Measurements from ENCODE around the gene ZNF322.

ZNF322 gene

GRCh38 chr6:26600759-26601158, 58.8 kb downstream of the ZNF322 start:
- DNase-seq (ENCODE audit: low spot score) = no peak
- H3K9me3 ChIP-seq (replicated peaks in 1 of 2; ENCODE audit: control insufficient read depth in 2 of 2, insufficient read depth in 1 of 2, low read depth in 1 of 2, low read length in 2 of 2) = no peaks in the 10 kb centered on the region
- no peak overlapping the region for H3K4ac ChIP-seq (ENCODE audit: low read length)
- H2AFZ ChIP-seq (ENCODE audit: low read length) = no peak overlapping the region
- H3K14ac ChIP-seq (ENCODE audit: low read length) = no peak overlapping the region
- no peak overlapping the region for H4K8ac ChIP-seq (ENCODE audit: low read depth, low read length)
- H4K91ac ChIP-seq (ENCODE audit: low read depth, low read length, poor library complexity) = no peak overlapping the region
- H3K23ac ChIP-seq (ENCODE audit: low read depth, low read length, poor library complexity) = no peak overlapping the region
- H3K27me3 ChIP-seq (ENCODE audit: control insufficient read depth in 3 of 3, insufficient read depth in 3 of 3, low read depth in 1 of 3, low read length in 3 of 3) = no peaks in the 10 kb centered on the region
- no peak overlapping the region for H2AK5ac ChIP-seq (ENCODE audit: low read depth, low read length)
- no peak overlapping the region for H2BK12ac ChIP-seq (ENCODE audit: low read length)
- no peak overlapping the region for H3K18ac ChIP-seq (ENCODE audit: low read length)
- H3K9ac ChIP-seq (ENCODE audit: low read depth, low read length, poor library complexity) = no peak overlapping the region
- no peak overlapping the region for H2BK15ac ChIP-seq (ENCODE audit: low read length)
- H3K4me3 ChIP-seq (ENCODE audit: low read length in 2 of 2) = no peak overlapping the region
- peaks cover 10% of the 10 kb centered on the region for H3K79me1 ChIP-seq (ENCODE audit: low read depth, low read length)
- no peak overlapping the region for H3K27ac ChIP-seq (replicated peaks; ENCODE audit: low read length)
- H2BK120ac ChIP-seq (ENCODE audit: low read depth, low read length) = no peak overlapping the region
- no peak overlapping the region for H3K4me2 ChIP-seq (ENCODE audit: insufficient read depth, low read length, poor library complexity, severe bottlenecking)
- H3K36me3 ChIP-seq (replicated peaks in 1 of 2; ENCODE audit: control insufficient read depth in 2 of 2, insufficient read depth in 2 of 2, low read length in 2 of 2) = peaks cover 9 to 28% of the 10 kb centered on the region in 2 donors
- no peak overlapping the region for H2BK5ac ChIP-seq (ENCODE audit: low read length)
- H3K4me1 ChIP-seq (ENCODE audit: control insufficient read depth in 2 of 2, insufficient read depth in 1 of 2, low read depth in 1 of 2, low read length in 2 of 2) = peaks cover 3 to 8% of the 10 kb centered on the region in 2 donors

GRCh38 chr6:26599591-26599990, 60.0 kb downstream of the ZNF322 start:
- H2BK120ac ChIP-seq (ENCODE audit: low read depth, low read length) = no peak overlapping the region
- H3K9ac ChIP-seq (ENCODE audit: low read depth, low read length, poor library complexity) = no peak overlapping the region
- no peak overlapping the region for H2AFZ ChIP-seq (ENCODE audit: low read length)
- no peak overlapping the region for H3K18ac ChIP-seq (ENCODE audit: low read length)
- H4K8ac ChIP-seq (ENCODE audit: low read depth, low read length) = no peak overlapping the region
- H3K79me1 ChIP-seq (ENCODE audit: low read depth, low read length) = peaks cover 10% of the 10 kb centered on the region
- no peak overlapping the region for H4K91ac ChIP-seq (ENCODE audit: low read depth, low read length, poor library complexity)
- H2BK5ac ChIP-seq (ENCODE audit: low read length) = no peak overlapping the region
- H3K4me3 ChIP-seq (ENCODE audit: low read length in 2 of 2) = no peak overlapping the region
- DNase-seq (ENCODE audit: low spot score) = no peak
- no peaks in the 10 kb centered on the region for H3K27me3 ChIP-seq (ENCODE audit: control insufficient read depth in 3 of 3, insufficient read depth in 3 of 3, low read depth in 1 of 3, low read length in 3 of 3)
- H3K4ac ChIP-seq (ENCODE audit: low read length) = no peak overlapping the region
- no peak overlapping the region for H3K14ac ChIP-seq (ENCODE audit: low read length)
- no peak overlapping the region for H2BK12ac ChIP-seq (ENCODE audit: low read length)
- H3K9me3 ChIP-seq (replicated peaks in 1 of 2; ENCODE audit: control insufficient read depth in 2 of 2, insufficient read depth in 1 of 2, low read depth in 1 of 2, low read length in 2 of 2) = no peaks in the 10 kb centered on the region
- WGBS, 2 donors (ENCODE audit: extremely low coverage in 2 of 2, insufficient read length in 2 of 2, insufficient replicate concordance in 1 of 2) = no CpG with 5 or more reads among the region's 1 CpG
- H3K36me3 ChIP-seq (replicated peaks in 1 of 2; ENCODE audit: control insufficient read depth in 2 of 2, insufficient read depth in 2 of 2, low read length in 2 of 2) = peaks cover 9 to 28% of the 10 kb centered on the region in 2 donors
- no peak overlapping the region for H3K23ac ChIP-seq (ENCODE audit: low read depth, low read length, poor library complexity)
- H2AK5ac ChIP-seq (ENCODE audit: low read depth, low read length) = no peak overlapping the region
- H3K4me2 ChIP-seq (ENCODE audit: insufficient read depth, low read length, poor library complexity, severe bottlenecking) = no peak overlapping the region
- peaks cover 3 to 8% of the 10 kb centered on the region in 2 donors for H3K4me1 ChIP-seq (ENCODE audit: control insufficient read depth in 2 of 2, insufficient read depth in 1 of 2, low read depth in 1 of 2, low read length in 2 of 2)
- no peak overlapping the region for H3K27ac ChIP-seq (replicated peaks; ENCODE audit: low read length)
- H2BK15ac ChIP-seq (ENCODE audit: low read length) = no peak overlapping the region

GRCh38 chr6:26599134-26599533, 60.4 kb downstream of the ZNF322 start:
- Histone ChIP-seq H3K27me3 (ENCODE audit: control insufficient read depth in 3 of 3, insufficient read depth in 3 of 3, low read depth in 1 of 3, low read length in 3 of 3) (peaks cover 0 to 3% (median 0%) of the 10 kb centered on the region in 3 experiments), H4K91ac (ENCODE audit: low read depth, low read length, poor library complexity) (no peak overlapping the region)
- WGBS, 2 donors (ENCODE audit: extremely low coverage in 2 of 2, insufficient read length in 2 of 2, insufficient replicate concordance in 1 of 2) = no CpG with 5 or more reads among the region's 1 CpG

GRCh38 chr6:26598267-26598666, 61.3 kb downstream of the ZNF322 start:
- H2AK5ac ChIP-seq (ENCODE audit: low read depth, low read length) = no peak overlapping the region
- H3K23ac ChIP-seq (ENCODE audit: low read depth, low read length, poor library complexity) = no peak overlapping the region
- no peak overlapping the region for H3K9ac ChIP-seq (ENCODE audit: low read depth, low read length, poor library complexity)
- no peak overlapping the region for H2BK15ac ChIP-seq (ENCODE audit: low read length)
- no peak overlapping the region for H2BK12ac ChIP-seq (ENCODE audit: low read length)
- no peak overlapping the region for H3K18ac ChIP-seq (ENCODE audit: low read length)
- H3K36me3 ChIP-seq (replicated peaks in 1 of 2; ENCODE audit: control insufficient read depth in 2 of 2, insufficient read depth in 2 of 2, low read length in 2 of 2) = peaks cover 9 to 28% of the 10 kb centered on the region in 2 donors
- H3K4me1 ChIP-seq (ENCODE audit: control insufficient read depth in 2 of 2, insufficient read depth in 1 of 2, low read depth in 1 of 2, low read length in 2 of 2) = peaks cover 3 to 8% of the 10 kb centered on the region in 2 donors
- no peak for DNase-seq (ENCODE audit: low spot score)
- H3K14ac ChIP-seq (ENCODE audit: low read length) = no peak overlapping the region
- no peak overlapping the region for H3K4me2 ChIP-seq (ENCODE audit: insufficient read depth, low read length, poor library complexity, severe bottlenecking)
- H3K27ac ChIP-seq (replicated peaks; ENCODE audit: low read length) = no peak overlapping the region
- peaks cover 0 to 11% (median 0%) of the 10 kb centered on the region in 3 experiments for H3K27me3 ChIP-seq (ENCODE audit: control insufficient read depth in 3 of 3, insufficient read depth in 3 of 3, low read depth in 1 of 3, low read length in 3 of 3)
- no peak overlapping the region for H2AFZ ChIP-seq (ENCODE audit: low read length)
- H2BK120ac ChIP-seq (ENCODE audit: low read depth, low read length) = no peak overlapping the region
- H4K8ac ChIP-seq (ENCODE audit: low read depth, low read length) = no peak overlapping the region
- no peak overlapping the region for H2BK5ac ChIP-seq (ENCODE audit: low read length)
- peaks cover 10% of the 10 kb centered on the region for H3K79me1 ChIP-seq (ENCODE audit: low read depth, low read length)
- H3K4ac ChIP-seq (ENCODE audit: low read length) = no peak overlapping the region
- no CpG with 5 or more reads among the region's 22 CpGs for WGBS, 2 donors (ENCODE audit: extremely low coverage in 2 of 2, insufficient read length in 2 of 2, insufficient replicate concordance in 1 of 2)
- H3K9me3 ChIP-seq (replicated peaks in 1 of 2; ENCODE audit: control insufficient read depth in 2 of 2, insufficient read depth in 1 of 2, low read depth in 1 of 2, low read length in 2 of 2) = no peaks in the 10 kb centered on the region
- peak overlapping the region in 1 of 2 donors; percentile 92 for H3K4me3 ChIP-seq (ENCODE audit: low read length in 2 of 2)
- H4K91ac ChIP-seq (ENCODE audit: low read depth, low read length, poor library complexity) = no peak overlapping the region

More at GRCh38 chr6:26599134-26599533, 60.4 kb downstream of the ZNF322 start:
- no peak overlapping the region for H2BK15ac ChIP-seq (ENCODE audit: low read length)
- H2AFZ ChIP-seq (ENCODE audit: low read length) = no peak overlapping the region
- no peak overlapping the region for H3K14ac ChIP-seq (ENCODE audit: low read length)
- H2BK12ac ChIP-seq (ENCODE audit: low read length) = no peak overlapping the region
- H3K27ac ChIP-seq (replicated peaks; ENCODE audit: low read length) = no peak overlapping the region
- no peak overlapping the region for H2AK5ac ChIP-seq (ENCODE audit: low read depth, low read length)
- H3K79me1 ChIP-seq (ENCODE audit: low read depth, low read length) = peaks cover 10% of the 10 kb centered on the region
- H4K8ac ChIP-seq (ENCODE audit: low read depth, low read length) = no peak overlapping the region
- no peaks in the 10 kb centered on the region for H3K9me3 ChIP-seq (replicated peaks in 1 of 2; ENCODE audit: control insufficient read depth in 2 of 2, insufficient read depth in 1 of 2, low read depth in 1 of 2, low read length in 2 of 2)
- no peak overlapping the region for H2BK5ac ChIP-seq (ENCODE audit: low read length)
- peaks cover 9 to 28% of the 10 kb centered on the region in 2 donors for H3K36me3 ChIP-seq (replicated peaks in 1 of 2; ENCODE audit: control insufficient read depth in 2 of 2, insufficient read depth in 2 of 2, low read length in 2 of 2)
- no peak overlapping the region for H2BK120ac ChIP-seq (ENCODE audit: low read depth, low read length)
- peaks cover 3 to 8% of the 10 kb centered on the region in 2 donors for H3K4me1 ChIP-seq (ENCODE audit: control insufficient read depth in 2 of 2, insufficient read depth in 1 of 2, low read depth in 1 of 2, low read length in 2 of 2)
- no peak overlapping the region for H3K4me2 ChIP-seq (ENCODE audit: insufficient read depth, low read length, poor library complexity, severe bottlenecking)
- no peak overlapping the region for H3K23ac ChIP-seq (ENCODE audit: low read depth, low read length, poor library complexity)
- H3K9ac ChIP-seq (ENCODE audit: low read depth, low read length, poor library complexity) = no peak overlapping the region
- no peak overlapping the region for H3K4ac ChIP-seq (ENCODE audit: low read length)
- no peak overlapping the region for H3K4me3 ChIP-seq (ENCODE audit: low read length in 2 of 2)
- no peak for DNase-seq (ENCODE audit: low spot score)
- no peak overlapping the region for H3K18ac ChIP-seq (ENCODE audit: low read length)
